Cardiac muscle cell (in vitro differentiated cells and primary cell): ENCODE results near the gene TSPEAR. TPM values are rescaled to one million over a fixed set of nuclear protein-coding genes. Genes with fewer than 3 reads are reported as not detected.

Experiments
- DNase-seq, 2 donors: peaks; one replicate each; pipeline versions ENCODE4 v3.0.0 to v3.0.0-alpha.2; 2010 to 2017; ENCODE audit warnings: low read depth in 1 of 2, low spot score in 1 of 2
- H3K27ac ChIP-seq: fragments of 200-600 bp; sonication (generic); 2 replicates; pipeline ENCODE4 v1.5.1; 2016
- H3K27me3 ChIP-seq: fragments of 200-600 bp; sonication (generic); 2 replicates; pipeline ENCODE4 v1.6.0; 2016; ENCODE audit warnings: control low read depth
- H3K36me3 ChIP-seq: fragments of 200-600 bp; sonication (generic); 2 replicates; pipeline ENCODE4 v1.5.1; 2016; ENCODE audit warnings: control low read depth
- H3K4me1 ChIP-seq: fragments of 200-600 bp; sonication (generic); 2 replicates; pipeline ENCODE4 v1.8.1; 2017; ENCODE audit warnings: low read depth, mild to moderate bottlenecking, mixed run types
- H3K4me3 ChIP-seq: fragments of 200-600 bp; sonication (generic); 2 replicates; pipeline ENCODE4 v1.5.1; 2016; ENCODE audit warnings: mild to moderate bottlenecking
- H3K9me3 ChIP-seq: fragments of 200-600 bp; sonication (generic); 2 replicates; pipeline ENCODE4 v1.5.1; 2017; ENCODE audit warnings: low read depth, mild to moderate bottlenecking, control low read depth
- CTCF ChIP-seq: IDR thresholded peaks from 2 replicates; pipeline ENCODE4 v1.5.1; 2012; ENCODE audit warnings: low read depth, mild to moderate bottlenecking, low read length
- polyA plus RNA-seq: library from polyadenylated mRNA; unstranded; fragments of >200 nt; fragmentation: Nextera tagmentation; extraction: Ambion mirVana; gene quantifications from 2 replicates; pipeline ENCODE4 v1.2.1, GENCODE V29; 2016
- total RNA-seq: library from RNA; depleted of rRNA; stranded (reverse); fragments of >200 nt; gene quantifications from 2 replicates; pipeline ENCODE4 v1.2.3, GENCODE V29; 2016

TSPEAR gene
- total and polyA plus RNA-seq, 2 experiments from 2014 or later, result 2.8 to 3.4 TPM

GRCh38 chr21:44729336-44730027 is 18.1 kb upstream of the TSPEAR start:
- Histone ChIP-seq H3K36me3 (no peaks in the 10 kb centered on the region), H3K9me3 (no peaks in the 10 kb centered on the region), H3K4me1 (no peaks in the 10 kb centered on the region), H3K4me3 (no peak overlapping the region), H3K27ac (no peak overlapping the region), H3K27me3 (peaks cover 7% of the 10 kb centered on the region)
- TF ChIP-seq CTCF, result no peak
- DNase-seq, result no peak

GRCh38 chr21:44728716-44729115 is 17.3 kb upstream of the TSPEAR start:
- Histone ChIP-seq H3K4me3 (no peak overlapping the region), H3K4me1 (no peaks in the 10 kb centered on the region), H3K27me3 (peaks cover 7% of the 10 kb centered on the region), H3K36me3 (no peaks in the 10 kb centered on the region), H3K27ac (no peak overlapping the region), H3K9me3 (no peaks in the 10 kb centered on the region)
- TF ChIP-seq CTCF, result no peak
- DNase-seq, result no peak

- Histone ChIP-seq H3K4me1 (no peaks in the 10 kb centered on the region), H3K27ac (no peak overlapping the region), H3K9me3 (no peaks in the 10 kb centered on the region), H3K4me3 (no peak overlapping the region), H3K36me3 (no peaks in the 10 kb centered on the region), H3K27me3 (peaks cover 7% of the 10 kb centered on the region)
- no peak for TF ChIP-seq CTCF
- DNase-seq, result no peak
These were observed 16.4 kb upstream of the TSPEAR start for GRCh38 chr21:44727757-44728156.

GRCh38 chr21:44727321-44727720 is 15.9 kb upstream of the TSPEAR start:
- Histone ChIP-seq H3K27ac (no peak overlapping the region), H3K27me3 (peaks cover 7% of the 10 kb centered on the region), H3K36me3 (no peaks in the 10 kb centered on the region), H3K9me3 (no peaks in the 10 kb centered on the region), H3K4me3 (no peak overlapping the region), H3K4me1 (no peaks in the 10 kb centered on the region)
- DNase-seq, result no peak
- no peak for TF ChIP-seq CTCF

GRCh38 chr21:44726826-44727225 is 15.5 kb upstream of the TSPEAR start:
- Histone ChIP-seq H3K4me1 (no peaks in the 10 kb centered on the region), H3K4me3 (no peak overlapping the region), H3K27ac (no peak overlapping the region), H3K9me3 (no peaks in the 10 kb centered on the region), H3K36me3 (no peaks in the 10 kb centered on the region), H3K27me3 (peaks cover 7% of the 10 kb centered on the region)
- TF ChIP-seq CTCF, result no peak
- no peak for DNase-seq
